WI38 (cell line): ENCODE results near the gene ACYP2.

ENCODE experiments used
- H3K4me3 ChIP-seq: 2 replicates; pipeline ENCODE4 v1.5.1; 2011; ENCODE audit warnings: low read depth, mild to moderate bottlenecking, control low read depth, low read length
- TF ChIP-seq, protein P1 (sequence below): IDR thresholded peaks from 2 replicates; pipeline ENCODE4 v1.5.1; 2012; ENCODE audit warnings: low read depth, mild to moderate bottlenecking, control low read depth, low read length

ACYP2 gene

DNA sequence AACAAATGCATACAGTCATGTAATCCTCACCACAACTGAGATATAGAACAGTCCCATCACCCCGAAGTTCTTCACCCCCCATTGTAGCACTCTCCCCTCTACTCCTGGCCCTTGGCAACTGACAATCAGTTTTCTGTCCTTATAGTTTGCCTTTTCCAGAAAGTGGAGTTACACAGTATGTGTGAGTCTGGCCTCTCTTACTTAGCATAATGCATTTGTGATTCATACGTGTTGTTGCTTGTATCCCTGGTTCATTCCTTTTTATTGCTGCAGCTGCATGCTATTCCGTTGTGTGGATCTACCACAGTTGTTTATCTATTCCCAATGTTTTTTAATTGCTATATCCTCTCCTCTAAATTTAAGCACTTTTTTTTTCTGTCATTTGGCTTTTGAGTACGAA lies 17.6 kb downstream of the ACYP2 start:
- TF ChIP-seq, protein P1, sequence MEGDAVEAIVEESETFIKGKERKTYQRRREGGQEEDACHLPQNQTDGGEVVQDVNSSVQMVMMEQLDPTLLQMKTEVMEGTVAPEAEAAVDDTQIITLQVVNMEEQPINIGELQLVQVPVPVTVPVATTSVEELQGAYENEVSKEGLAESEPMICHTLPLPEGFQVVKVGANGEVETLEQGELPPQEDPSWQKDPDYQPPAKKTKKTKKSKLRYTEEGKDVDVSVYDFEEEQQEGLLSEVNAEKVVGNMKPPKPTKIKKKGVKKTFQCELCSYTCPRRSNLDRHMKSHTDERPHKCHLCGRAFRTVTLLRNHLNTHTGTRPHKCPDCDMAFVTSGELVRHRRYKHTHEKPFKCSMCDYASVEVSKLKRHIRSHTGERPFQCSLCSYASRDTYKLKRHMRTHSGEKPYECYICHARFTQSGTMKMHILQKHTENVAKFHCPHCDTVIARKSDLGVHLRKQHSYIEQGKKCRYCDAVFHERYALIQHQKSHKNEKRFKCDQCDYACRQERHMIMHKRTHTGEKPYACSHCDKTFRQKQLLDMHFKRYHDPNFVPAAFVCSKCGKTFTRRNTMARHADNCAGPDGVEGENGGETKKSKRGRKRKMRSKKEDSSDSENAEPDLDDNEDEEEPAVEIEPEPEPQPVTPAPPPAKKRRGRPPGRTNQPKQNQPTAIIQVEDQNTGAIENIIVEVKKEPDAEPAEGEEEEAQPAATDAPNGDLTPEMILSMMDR = no peak
- no peak overlapping the region for H3K4me3 ChIP-seq

DNA sequence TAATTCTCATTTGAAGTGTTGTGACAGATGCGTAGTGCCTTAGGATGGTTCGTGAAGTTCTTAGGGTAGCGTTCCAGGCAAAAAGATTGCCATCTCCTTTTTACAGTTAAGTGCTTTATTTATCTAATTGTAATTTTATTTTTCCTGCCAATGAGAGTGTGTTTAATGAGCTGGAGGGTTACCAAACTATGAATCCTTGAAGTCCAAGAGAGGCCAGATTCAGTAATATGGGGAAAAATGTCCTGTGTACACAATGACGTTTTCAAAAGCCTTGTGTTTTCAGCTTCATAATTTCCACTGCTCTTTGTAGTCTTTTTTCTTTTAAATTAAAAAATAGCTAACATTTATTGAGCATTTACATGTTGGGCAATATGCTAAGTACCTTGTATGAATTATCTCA lies 23.8 kb downstream of the ACYP2 start:
- TF ChIP-seq, protein P1 = no peak
- no peak overlapping the region for H3K4me3 ChIP-seq

DNA sequence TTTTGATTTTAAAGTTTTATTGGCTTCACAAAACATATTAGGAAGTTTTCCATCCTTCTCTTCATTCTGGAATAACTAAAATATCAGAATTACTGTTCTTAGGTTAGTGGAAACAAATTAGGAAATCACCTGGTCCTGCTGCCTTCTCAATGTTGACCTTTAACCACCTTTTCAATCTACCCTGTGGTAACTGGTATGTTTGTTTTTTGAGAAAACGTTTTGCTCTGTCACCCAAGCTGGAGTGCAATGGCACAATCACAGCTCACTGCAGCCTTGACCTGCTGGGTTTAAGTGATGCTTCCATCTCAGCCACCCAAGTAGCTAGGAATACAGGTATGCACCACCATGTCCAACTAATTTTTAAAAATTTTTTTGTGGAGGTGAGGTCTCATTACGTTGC lies 28.4 kb downstream of the ACYP2 start:
- TF ChIP-seq, protein P1 = no peak
- H3K4me3 ChIP-seq = no peak overlapping the region

GRCh38 chr2:54148391-54148790 lies 33.0 kb downstream of the ACYP2 start:
- no peak overlapping the region for H3K4me3 ChIP-seq
- TF ChIP-seq, protein P1 = no peak

- TF ChIP-seq, protein P1 = no peak
Measured at GRCh38 chr2:54149638-54150441, 34.4 kb downstream of the ACYP2 start.

DNA sequence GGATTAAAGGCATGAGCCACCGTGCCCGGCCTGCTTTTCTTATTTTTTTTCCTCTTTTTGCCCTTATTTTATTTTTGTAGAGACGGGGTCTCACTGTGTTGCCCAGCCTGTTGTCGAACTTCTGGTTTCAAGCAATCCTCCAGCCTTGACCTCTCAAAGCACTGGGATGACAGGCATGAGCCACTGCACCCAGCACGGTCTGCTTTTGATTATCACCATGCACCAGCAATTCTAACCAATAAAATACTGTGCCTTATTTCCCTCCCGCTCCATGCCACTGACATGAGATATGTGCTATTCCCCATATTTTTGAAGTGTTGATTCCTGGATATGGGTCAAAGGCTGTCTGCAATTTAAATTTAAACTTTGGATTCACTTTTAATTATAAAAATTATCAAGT lies 42.9 kb downstream of the ACYP2 start:
- TF ChIP-seq, protein P1 = no peak
- H3K4me3 ChIP-seq = no peak overlapping the region

More at GRCh38 chr2:54149638-54150441, 34.4 kb downstream of the ACYP2 start:
- no peak overlapping the region for H3K4me3 ChIP-seq

DNA sequence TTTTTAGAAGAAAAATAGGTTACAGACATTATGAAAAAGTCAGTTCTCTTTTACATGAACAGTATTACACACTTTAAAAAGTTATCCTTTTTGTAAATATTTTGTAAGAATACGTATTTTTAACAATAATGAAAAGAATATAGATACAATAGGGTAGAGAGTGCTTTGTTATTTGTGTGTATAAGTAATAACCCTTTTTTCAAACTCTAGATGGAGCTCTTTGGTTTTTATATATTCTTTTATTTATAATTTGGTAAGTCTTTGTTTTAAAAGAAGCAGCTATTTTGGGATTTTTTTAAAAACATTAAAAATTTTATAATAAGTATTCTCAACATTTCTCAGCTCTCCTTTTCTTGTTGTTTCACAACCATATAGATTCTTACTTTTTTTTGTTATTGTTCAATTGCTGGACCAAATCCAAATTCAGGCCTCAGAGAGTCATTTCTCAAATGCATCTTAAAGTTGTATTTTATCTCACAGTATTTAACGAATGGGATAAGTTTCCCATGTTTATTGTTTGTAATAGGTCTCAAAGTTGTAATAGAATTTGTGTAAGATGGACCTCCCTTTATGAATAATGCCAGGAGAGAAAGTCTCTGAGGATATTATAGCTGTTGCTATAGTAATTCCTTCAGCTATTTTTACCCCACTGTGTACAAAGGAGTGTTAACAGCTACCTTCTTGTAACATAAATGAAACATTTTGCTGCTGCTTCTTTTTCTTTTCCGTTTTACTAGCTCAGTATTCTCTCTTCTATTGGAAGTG lies 46.4 kb downstream of the ACYP2 start:
- TF ChIP-seq, protein P1 = no peak
- H3K4me3 ChIP-seq = no peak overlapping the region
